Thyroid gland (tissue), 4 donors: ENCODE measurements around the gene WDFY4.

Experiments used
- CTCF ChIP-seq, 6 experiments: fragments of 200-600 bp in 3 of 6; fragments of 450-650 bp in 3 of 6; sonication (generic) in 3 of 6; IDR thresholded peaks; one replicate each; pipeline ENCODE4 v1.5.1; 2016 to 2019; ENCODE audit warnings: antibody characterized with exemption in 6 of 6, mild to moderate bottlenecking in 2 of 6, inconsistent platforms in 1 of 6, moderate library complexity in 1 of 6
- POLR2A ChIP-seq, 2 donors: fragments of 450-650 bp; IDR thresholded peaks; one replicate each; pipeline ENCODE4 v1.6.1; 2017; ENCODE audit warnings: antibody characterized with exemption in 2 of 2, mild to moderate bottlenecking in 2 of 2, moderate library complexity in 1 of 2

- TF ChIP-seq CTCF (IDR thresholded peaks at IDR 0.05) (no peak), POLR2A (IDR thresholded peaks at IDR 0.05) (no peak)
Measured at GRCh38 chr10:48843198-48843597, 158.5 kb downstream of the WDFY4 start.
